Stimulated activated effector memory CD8-positive, alpha-beta T cell treated with anti-CD3 and anti-CD28 coated beads, Interleukin-12 subunit alpha, Interleukin-12 subunit beta, amount 100 ng/mL, for 72 hours (primary cell): ENCODE data around the gene GNMT.

Experiments
- ATAC-seq: fragments of 150-1000 bp; cut with Tn5 transposase; 2 replicates; pipeline ENCODE4 v1.10.0; 2021
- DNase-seq, 2 donors: peaks; one replicate each; pipeline ENCODE4 v3.0.0; 2021 to 2022; ENCODE audit warnings: low spot score in 2 of 2
- H3K27ac Mint-ChIP-seq: one replicate; pipeline ENCODE4 v1.8.0; 2022; ENCODE audit warnings: mild to moderate bottlenecking, mixed read lengths
- H3K36me3 Mint-ChIP-seq: one replicate; pipeline ENCODE4 v1.8.0; 2022; ENCODE audit warnings: mild to moderate bottlenecking, mixed read lengths
- H3K4me1 Mint-ChIP-seq: one replicate; pipeline ENCODE4 v1.8.0; 2022; ENCODE audit warnings: mixed read lengths
- H3K4me3 Mint-ChIP-seq: one replicate; pipeline ENCODE4 v1.8.0; 2022; ENCODE audit warnings: mild to moderate bottlenecking, mixed read lengths
- H3K9me3 Mint-ChIP-seq: one replicate; pipeline ENCODE4 v1.8.0; 2022; ENCODE audit warnings: mixed read lengths

GNMT gene

DNA sequence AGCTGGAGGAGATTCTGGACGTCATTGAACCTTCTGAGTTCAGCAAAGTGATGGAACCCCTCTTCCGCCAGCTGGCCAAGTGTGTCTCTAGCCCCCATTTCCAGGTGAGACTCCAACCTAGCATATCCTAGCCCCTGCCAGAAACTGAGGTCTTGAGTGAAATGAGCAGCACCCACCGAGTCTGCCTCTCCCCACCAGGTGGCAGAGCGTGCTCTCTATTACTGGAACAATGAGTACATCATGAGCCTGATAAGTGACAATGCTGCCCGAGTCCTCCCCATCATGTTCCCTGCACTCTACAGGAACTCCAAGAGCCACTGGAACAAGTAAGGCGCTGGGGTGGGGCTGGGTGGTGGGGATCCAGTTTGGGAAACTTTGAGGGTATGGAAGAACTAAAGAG, 48.6 kb downstream of the GNMT start:
- Mint-ChIP-seq H3K4me1 (peaks cover 27% of the 10 kb centered on the region), H3K4me3 (no peak overlapping the region), H3K9me3 (no peaks in the 10 kb centered on the region), H3K36me3 (peaks cover 97% of the 10 kb centered on the region), H3K27ac (peak overlapping the region; percentile 58)
- DNase-seq (no peak), ATAC-seq (no peak)

DNA sequence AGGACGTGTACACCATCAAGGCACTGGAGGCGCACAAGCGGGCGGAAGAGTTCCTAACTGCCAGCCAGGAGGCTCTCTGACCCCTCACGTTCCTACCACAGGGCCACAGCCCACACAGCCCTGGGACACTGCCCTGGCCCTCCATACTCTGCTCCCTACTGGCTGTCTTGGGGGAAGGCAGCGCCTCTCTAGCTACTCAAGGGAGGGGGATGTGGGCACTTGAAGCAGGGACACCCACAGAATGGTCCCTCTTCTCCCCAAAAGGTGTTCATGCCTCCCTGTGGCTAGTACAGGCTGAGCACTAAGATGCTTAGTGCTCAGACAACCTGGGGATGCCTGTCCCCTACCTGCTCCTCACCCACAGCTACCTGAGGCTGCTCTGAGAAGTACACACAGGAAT, 50.7 kb downstream of the GNMT start:
- no peak for ATAC-seq
- peaks cover 41% of the 10 kb centered on the region for H3K4me1 Mint-ChIP-seq

DNA sequence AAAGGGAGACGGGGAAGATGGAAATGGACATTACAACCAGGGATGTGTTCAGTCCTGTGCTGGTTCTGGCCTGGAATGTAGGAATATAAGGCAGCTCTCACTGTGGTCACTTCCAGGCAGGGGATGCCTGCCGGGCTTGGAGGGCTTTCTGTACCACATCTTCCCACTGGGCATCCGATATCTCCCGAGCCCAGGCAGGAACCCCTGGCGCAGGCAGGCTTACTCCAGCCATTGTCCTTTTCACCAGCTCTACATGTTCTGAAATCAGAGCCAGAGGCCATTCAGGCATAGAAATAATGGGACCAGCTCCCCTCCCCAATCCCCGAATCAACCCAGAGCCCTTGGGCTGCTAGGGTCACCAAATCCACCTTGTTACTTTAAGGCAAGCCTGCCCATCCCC, 51.8 kb downstream of the GNMT start:
- Mint-ChIP-seq H3K27ac (peak overlapping the region; percentile 98), H3K36me3 (peaks cover 81% of the 10 kb centered on the region), H3K4me3 (peak overlapping the region; percentile 99), H3K9me3 (no peaks in the 10 kb centered on the region), H3K4me1 (peaks cover 53% of the 10 kb centered on the region)
- DNase-seq (no peak), ATAC-seq (no peak)

More for the DNA sequence above, 50.7 kb downstream of the GNMT start:
- H3K4me3 Mint-ChIP-seq, result no peak overlapping the region
- H3K9me3 Mint-ChIP-seq, result no peaks in the 10 kb centered on the region
- DNase-seq, result no peak
- peak overlapping the region; percentile 98 for H3K27ac Mint-ChIP-seq
- H3K36me3 Mint-ChIP-seq, result peaks cover 82% of the 10 kb centered on the region

DNA sequence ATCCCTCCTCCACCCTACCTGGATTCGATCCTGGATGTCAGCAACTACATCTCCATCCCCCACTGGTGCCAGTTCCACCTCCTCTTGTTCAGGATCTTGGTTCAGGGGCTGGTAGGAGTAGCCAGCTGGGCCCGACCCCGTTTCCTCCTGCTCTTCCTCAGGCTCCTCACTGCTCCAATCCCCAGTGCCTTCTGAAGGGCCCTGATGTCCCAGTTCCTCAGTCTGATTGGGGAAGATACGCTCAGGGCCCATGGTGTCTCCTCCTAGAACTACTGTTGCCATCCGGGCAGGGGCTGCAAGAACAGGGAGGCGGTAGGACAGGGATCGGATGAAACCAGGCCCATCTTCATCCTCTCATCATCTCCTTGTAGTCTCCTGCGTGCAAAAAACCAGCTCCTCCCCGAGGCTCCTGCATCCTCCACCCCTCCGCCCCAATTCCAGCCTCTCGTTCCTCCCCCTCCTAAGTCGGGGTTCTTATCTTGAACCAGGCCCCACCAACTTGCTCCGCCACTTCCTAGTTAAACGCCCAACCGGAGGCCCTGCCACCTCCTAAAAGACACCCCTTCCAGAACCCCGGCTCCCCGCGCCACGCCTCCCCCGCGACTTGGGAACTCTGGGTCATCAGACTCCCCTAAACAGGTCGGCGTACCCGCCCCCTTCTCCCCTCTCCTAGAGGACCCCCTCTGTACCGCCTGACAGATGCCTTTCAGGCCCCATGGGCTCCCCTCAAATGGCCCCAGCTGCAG, 52.7 kb downstream of the GNMT start:
- peaks cover 62% of the 10 kb centered on the region for H3K4me1 Mint-ChIP-seq
- ATAC-seq (peak; percentile 48), DNase-seq (no peak)
- H3K4me3 Mint-ChIP-seq, result peak overlapping the region; percentile 99
- H3K27ac Mint-ChIP-seq, result peak overlapping the region; percentile 98
- H3K9me3 Mint-ChIP-seq, result no peaks in the 10 kb centered on the region
- peaks cover 83% of the 10 kb centered on the region for H3K36me3 Mint-ChIP-seq
